Measurements from ENCODE around the gene TTLL8.
A peak's percentile ranks its signal among the peaks of the same experiment; 100 is the strongest.

TTLL8 gene

GRCh38 chr22:49979587-49980264, 78.4 kb downstream of the TTLL8 start:
- H4K20me1 ChIP-seq (ENCODE audit: insufficient read depth, low read length): no peaks in the 10 kb centered on the region
- no peak overlapping the region for H2AFZ ChIP-seq (ENCODE audit: low read length)
- TF ChIP-seq EZH2 (optimal IDR thresholded peaks at IDR 0.05; ENCODE audit: low read depth, low read length) (no peak), EZH2phosphoT487 (IDR thresholded peaks at IDR 0.05; ENCODE audit: low read length) (no peak), CTCF (IDR thresholded peaks at IDR 0.05; ENCODE audit: low read length) (peak; percentile 80)
- peaks cover 8% of the 10 kb centered on the region for H3F3A ChIP-seq (ENCODE audit: insufficient read depth, low read length)
- no peak overlapping the region for H3K4me3 ChIP-seq (ENCODE audit: low read length)
- H3K27me3 ChIP-seq (replicated peaks; ENCODE audit: insufficient read depth, low read length): peaks cover 34% of the 10 kb centered on the region
- no peaks in the 10 kb centered on the region for H3K9me3 ChIP-seq (replicated peaks; ENCODE audit: insufficient read depth, low read length)
- H3K9ac ChIP-seq (ENCODE audit: low read length): no peak overlapping the region
- no peaks in the 10 kb centered on the region for H3K4me1 ChIP-seq (ENCODE audit: low read length)
- no peaks in the 10 kb centered on the region for H3K9me2 ChIP-seq (replicated peaks; ENCODE audit: insufficient read depth, low read length)
- H3K79me2 ChIP-seq (ENCODE audit: low read length): no peaks in the 10 kb centered on the region
- no peak overlapping the region for H3K4me2 ChIP-seq (ENCODE audit: low read depth, low read length)
- peak; percentile 70 for DNase-seq
- no peak overlapping the region for H3K27ac ChIP-seq (ENCODE audit: low read length)
- no peaks in the 10 kb centered on the region for H3K36me3 ChIP-seq (replicated peaks; ENCODE audit: insufficient read depth, low read length)

- Histone ChIP-seq H2AFZ (ENCODE audit: low read length) (no peak overlapping the region), H3K79me2 (ENCODE audit: low read length) (no peaks in the 10 kb centered on the region), H3K27ac (ENCODE audit: low read length) (no peak overlapping the region), H3K27me3 (replicated peaks; ENCODE audit: insufficient read depth, low read length) (peaks cover 19% of the 10 kb centered on the region), H3K36me3 (replicated peaks; ENCODE audit: insufficient read depth, low read length) (no peaks in the 10 kb centered on the region), H3K9me3 (replicated peaks; ENCODE audit: insufficient read depth, low read length) (no peaks in the 10 kb centered on the region), H3K4me1 (ENCODE audit: low read length) (no peaks in the 10 kb centered on the region), H3K4me3 (ENCODE audit: low read length) (no peak overlapping the region), H3K9me2 (replicated peaks; ENCODE audit: insufficient read depth, low read length) (no peaks in the 10 kb centered on the region), H3K9ac (ENCODE audit: low read length) (no peak overlapping the region), H3K4me2 (ENCODE audit: low read depth, low read length) (no peak overlapping the region), H3F3A (ENCODE audit: insufficient read depth, low read length) (peaks cover 8% of the 10 kb centered on the region), H4K20me1 (ENCODE audit: insufficient read depth, low read length) (no peaks in the 10 kb centered on the region)
- TF ChIP-seq EZH2phosphoT487 (IDR thresholded peaks at IDR 0.05; ENCODE audit: low read length) (no peak), CTCF (IDR thresholded peaks at IDR 0.05; ENCODE audit: low read length) (no peak), EZH2 (optimal IDR thresholded peaks at IDR 0.05; ENCODE audit: low read depth, low read length) (no peak)
- DNase-seq: no peak
These were observed 80.5 kb downstream of the TTLL8 start for GRCh38 chr22:49977578-49977977.

GRCh38 chr22:49976439-49977175, 81.5 kb downstream of the TTLL8 start:
- Histone ChIP-seq H3K79me2 (ENCODE audit: low read length) (no peaks in the 10 kb centered on the region), H3F3A (ENCODE audit: insufficient read depth, low read length) (peaks cover 8% of the 10 kb centered on the region), H4K20me1 (ENCODE audit: insufficient read depth, low read length) (no peaks in the 10 kb centered on the region), H3K27me3 (replicated peaks; ENCODE audit: insufficient read depth, low read length) (peaks cover 20% of the 10 kb centered on the region), H3K4me3 (ENCODE audit: low read length) (no peak overlapping the region), H3K9me3 (replicated peaks; ENCODE audit: insufficient read depth, low read length) (no peaks in the 10 kb centered on the region), H3K36me3 (replicated peaks; ENCODE audit: insufficient read depth, low read length) (no peaks in the 10 kb centered on the region), H2AFZ (ENCODE audit: low read length) (no peak overlapping the region), H3K4me1 (ENCODE audit: low read length) (no peaks in the 10 kb centered on the region), H3K27ac (ENCODE audit: low read length) (no peak overlapping the region), H3K4me2 (ENCODE audit: low read depth, low read length) (no peak overlapping the region), H3K9ac (ENCODE audit: low read length) (no peak overlapping the region), H3K9me2 (replicated peaks; ENCODE audit: insufficient read depth, low read length) (no peaks in the 10 kb centered on the region)
- no peak for DNase-seq
- no peak for TF ChIP-seq EZH2 (optimal IDR thresholded peaks at IDR 0.05; ENCODE audit: low read depth, low read length)
- TF ChIP-seq CTCF (IDR thresholded peaks at IDR 0.05; ENCODE audit: low read length): no peak
- no peak for TF ChIP-seq EZH2phosphoT487 (IDR thresholded peaks at IDR 0.05; ENCODE audit: low read length)
